ENCODE measurements around the gene KCTD19.
A peak's percentile ranks its signal among the peaks of the same experiment; 100 is the strongest.

KCTD19 gene

GRCh38 chr16:67283039-67283825 is 43.3 kb downstream of the KCTD19 start:
- DNase-seq (ENCODE audit: low spot score): no peak

DNA sequence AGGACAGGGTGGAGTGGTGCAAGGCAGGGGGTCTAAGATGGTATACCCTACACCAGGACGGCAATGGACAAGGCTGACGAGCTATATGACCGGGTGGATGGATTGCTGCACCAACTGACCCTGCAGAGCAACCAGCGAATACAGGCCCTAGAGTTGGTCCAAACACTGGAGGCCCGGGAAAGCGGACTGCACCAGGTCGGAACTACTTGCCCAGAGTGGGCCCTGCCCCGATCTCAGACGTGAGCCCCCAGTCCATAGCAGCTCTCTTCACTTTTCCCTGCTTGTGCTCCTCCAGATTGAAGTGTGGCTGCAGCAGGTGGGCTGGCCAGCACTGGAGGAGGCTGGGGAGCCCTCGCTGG is 44.1 kb downstream of the KCTD19 start:
- no peak for DNase-seq (ENCODE audit: low spot score)

DNA sequence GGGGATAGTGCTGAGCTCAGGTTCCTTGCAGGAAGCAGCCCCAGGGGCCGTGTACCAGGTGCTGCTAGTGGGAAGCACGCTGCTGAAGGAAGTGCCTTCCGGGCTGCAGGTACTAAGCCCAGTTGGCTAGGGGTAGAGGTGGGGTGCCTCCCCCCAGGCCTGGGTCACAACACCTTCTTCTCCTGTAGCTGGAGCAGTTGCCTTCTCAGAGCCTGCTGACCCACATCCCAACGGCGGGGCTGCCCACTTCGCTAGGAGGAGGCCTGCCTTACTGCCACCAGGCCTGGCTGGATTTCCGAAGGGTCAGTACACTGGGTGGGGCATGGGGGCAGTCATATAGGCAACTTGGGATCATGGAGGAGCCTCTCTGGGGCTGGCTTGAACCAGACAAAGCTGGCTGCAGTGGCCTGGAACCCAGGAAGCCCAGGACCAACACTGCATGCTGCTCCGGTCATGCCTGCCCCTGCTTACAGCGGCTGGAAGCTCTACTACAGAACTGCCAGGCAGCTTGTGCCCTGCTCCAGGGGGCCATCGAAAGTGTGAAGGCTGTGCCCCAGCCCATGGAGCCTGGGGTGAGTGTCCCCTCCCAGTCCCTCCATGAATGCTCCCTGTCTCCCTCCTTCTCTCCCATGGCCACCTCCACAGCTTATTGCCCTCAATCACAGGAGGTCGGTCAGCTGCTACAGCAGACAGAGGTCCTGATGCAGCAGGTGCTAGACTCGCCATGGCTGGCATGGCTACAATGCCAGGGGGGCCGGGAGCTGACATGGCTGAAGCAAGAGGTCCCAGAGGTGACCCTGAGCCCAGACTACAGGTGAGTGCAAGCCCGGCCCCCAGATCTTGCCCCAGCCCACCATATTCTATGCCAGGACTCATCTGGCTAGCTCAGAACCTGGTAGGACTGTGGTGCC is 44.8 kb downstream of the KCTD19 start:
- DNase-seq (ENCODE audit: low spot score): no peak

DNA sequence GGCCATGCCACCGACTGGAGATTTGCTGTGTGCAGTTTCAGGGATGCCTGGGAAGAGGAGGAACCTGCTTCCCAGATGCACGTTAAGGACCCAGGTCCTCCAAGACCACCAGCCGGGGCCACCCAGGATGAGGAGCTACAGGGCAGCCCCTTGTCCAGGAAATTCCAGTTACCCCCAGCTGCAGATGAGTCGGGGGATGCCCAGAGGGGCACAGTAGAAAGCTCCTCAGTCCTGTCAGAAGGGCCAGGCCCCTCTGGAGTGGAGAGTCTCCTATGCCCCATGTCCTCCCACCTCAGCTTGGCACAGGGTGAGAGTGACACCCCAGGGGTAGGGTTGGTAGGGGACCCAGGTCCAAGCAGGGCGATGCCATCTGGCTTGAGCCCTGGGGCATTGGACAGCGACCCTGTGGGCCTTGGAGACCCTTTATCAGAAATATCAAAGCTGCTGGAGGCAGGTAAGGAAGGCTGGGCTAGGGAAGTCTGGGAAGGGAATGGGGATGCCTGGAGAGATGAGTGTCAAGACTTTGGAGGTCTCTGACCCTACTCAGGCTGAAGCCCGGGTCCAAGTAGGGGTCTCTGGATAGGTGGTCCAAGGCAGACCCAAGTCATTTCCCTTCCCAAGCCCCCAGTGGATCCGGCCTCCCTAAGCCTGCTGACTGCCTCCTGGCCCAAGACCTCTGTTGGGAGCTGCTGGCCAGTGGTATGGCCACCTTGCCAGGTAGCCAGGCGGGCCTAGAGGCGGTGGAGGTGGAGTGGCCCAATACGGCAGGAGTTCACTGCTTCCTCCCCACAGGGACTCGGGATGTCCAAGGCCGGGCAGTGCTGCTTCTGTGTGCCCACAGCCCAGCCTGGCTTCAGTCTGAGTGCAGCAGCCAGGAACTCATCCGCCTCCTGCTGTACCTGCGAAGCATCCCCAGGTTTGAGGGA is 46.2 kb downstream of the KCTD19 start:
- DNase-seq (ENCODE audit: low spot score): no peak

DNA sequence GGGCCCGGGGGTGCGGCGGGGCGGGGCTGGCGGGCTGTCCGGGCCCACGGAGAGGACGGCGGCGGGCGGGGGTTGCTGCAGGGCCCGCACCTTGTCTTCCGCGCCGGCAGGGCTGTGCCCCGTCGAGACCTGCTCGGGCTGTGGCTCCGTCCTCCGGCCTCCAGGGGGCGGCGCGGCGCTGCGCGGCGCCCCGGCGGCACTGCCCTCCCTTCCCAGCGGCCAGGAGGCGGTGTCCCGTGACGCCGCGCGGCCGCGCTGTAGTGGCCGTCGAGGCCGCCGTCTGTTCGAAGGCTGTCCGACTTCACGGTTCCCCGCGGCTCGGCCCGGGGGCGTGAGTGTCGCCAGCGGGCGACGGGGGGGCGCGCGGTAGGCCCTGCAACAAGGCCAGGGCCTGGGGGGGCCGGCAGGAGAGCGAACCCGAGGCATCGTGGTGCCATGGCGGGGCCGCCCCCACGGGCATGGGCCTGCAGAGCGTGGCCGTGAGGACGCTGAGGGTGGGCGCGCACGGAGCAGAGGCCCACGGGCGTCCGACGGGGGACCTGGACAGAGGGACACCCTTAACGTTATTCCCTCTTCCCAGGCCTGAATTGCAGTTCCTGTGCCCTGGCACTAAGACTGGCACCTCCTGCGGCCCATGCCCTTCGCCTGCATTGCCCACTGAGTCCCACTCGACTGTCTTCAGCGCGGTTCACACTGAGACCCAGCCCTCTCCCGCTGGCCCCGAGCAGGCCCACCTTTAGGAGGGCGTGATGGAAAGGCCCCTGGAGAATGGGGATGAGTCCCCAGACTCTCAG is 47.0 kb downstream of the KCTD19 start, which contains the start of gene PLEKHG4:
Gene PLEKHG4 (plus strand): TSS at position 237 of the 794 bp plus-strand sequence. CDS start 513 bp downstream, at position 750.
- peak; percentile 94 for DNase-seq (ENCODE audit: low spot score)

- peak; percentile 48 for DNase-seq (ENCODE audit: low spot score)
Observed at GRCh38 chr16:67278773-67279295, 47.7 kb downstream of the KCTD19 start.

DNA sequence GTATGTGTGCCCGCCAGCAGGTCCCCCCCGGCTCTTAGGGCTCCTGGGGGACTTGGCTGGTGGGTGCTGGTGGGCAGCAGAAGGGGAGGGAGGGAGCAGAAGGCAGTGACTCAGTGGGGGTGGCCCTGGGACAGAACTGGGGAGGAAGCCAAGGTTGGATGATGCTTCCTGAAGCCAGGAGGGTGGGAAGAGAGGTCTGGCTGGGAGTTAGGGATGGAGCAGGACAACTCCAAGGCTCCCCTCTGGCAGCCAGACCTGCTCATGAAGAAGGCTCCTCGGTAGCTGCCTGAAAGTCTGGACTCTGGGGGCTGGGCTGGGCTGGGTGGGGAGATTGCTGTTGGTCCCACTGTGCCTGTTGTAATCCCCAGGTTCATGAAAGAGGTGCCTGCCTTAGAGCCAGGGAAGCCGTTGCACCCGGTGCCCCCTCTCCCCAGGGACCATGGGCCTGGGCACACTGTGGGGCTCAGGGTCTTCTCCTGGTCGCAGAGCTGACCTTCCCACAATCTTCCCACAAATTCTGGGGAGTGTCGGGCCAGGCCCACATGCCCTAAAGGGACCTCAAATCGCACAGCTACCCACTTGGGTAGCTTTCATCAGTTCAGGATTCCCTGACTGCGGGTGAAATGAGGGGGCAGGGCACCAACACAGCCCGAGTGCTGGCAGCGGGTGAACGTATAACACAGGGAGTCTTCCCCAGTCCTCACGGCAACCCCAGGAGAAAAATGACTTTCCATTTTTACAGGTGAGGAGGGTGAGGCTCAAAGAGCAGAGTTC is 48.4 kb downstream of the KCTD19 start:
- DNase-seq (ENCODE audit: low spot score): peak; percentile 86

DNA sequence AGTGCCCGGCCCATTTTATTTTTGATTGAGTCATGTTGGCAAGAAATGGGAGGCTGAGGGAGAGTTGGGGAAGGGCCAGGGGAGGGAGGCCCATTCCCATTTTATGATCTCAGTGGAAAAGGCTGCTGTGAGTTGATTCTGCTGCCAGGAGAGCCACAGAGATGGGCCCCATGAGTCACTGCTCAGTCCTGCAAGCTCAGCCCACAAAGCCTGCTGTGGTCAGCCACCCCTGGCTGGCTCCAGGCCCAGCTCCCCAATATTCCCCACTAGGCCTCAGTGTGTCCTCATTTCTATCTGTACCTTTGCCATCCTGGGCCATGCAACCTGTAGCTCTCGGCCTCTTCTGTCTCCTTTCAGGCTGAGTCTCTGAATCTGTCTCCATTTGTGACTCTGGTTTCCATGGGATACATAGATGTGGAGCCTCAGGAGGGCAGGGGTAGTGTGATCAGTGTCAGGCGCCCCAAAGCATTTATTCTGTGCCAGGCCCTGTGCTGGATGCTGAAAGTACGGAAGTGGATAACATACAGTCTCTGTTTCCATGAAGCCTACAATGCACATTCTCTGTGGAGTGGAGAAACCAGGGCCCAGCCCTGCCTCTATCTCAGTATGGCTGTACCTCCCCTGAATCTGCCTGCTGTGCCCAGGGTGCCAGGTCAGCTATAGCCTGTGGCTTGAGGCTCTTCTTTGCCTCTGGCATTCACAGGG is 49.1 kb downstream of the KCTD19 start:
- DNase-seq (ENCODE audit: low spot score): peak; percentile 98

DNA sequence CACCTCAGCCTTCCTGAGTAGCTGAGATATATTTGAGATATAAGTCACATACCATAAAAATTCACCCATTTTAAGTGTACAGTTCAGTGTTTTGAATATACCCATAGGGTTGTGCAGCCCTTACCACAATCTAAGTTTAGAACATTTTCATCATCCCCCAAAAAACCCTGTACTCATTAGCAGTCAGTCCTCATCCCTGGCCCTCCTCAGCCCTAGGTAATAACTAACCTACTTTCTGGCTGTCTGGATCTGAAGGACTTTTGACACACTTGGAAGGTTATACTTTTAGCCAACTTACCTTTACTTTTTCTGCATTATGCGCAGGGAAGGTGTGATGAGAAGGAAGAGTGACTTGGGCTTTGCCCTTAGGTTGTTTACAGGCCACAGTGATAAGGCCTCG is 51.2 kb downstream of the KCTD19 start:
- DNase-seq (ENCODE audit: low spot score): no peak

- no peak for DNase-seq (ENCODE audit: low spot score)
Observed at GRCh38 chr16:67271446-67271845, 55.1 kb downstream of the KCTD19 start.

DNA sequence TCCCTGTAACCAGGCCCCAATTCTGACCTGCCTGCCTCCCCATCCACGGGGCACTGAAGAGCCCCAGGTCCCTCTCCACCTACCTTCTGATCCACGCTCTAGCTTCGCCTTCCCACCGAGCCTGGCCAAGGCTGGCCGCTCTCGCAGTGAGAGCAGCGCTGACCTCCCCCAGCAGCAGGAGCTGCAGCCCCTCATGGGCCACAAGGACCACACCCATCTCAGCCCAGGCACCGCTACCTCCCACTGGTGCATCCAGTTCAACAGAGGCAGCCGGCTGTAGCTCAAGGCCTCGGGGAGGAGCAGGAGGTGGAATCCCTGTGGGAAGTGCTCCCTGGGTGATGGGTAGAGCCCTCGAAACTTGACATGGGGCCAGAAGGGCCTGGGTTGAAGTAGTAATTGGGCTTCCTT is 55.6 kb downstream of the KCTD19 start:
- DNase-seq (ENCODE audit: low spot score): no peak

GRCh38 chr16:67269766-67270165 is 56.8 kb downstream of the KCTD19 start:
- DNase-seq (ENCODE audit: low spot score): peak; percentile 62

DNA sequence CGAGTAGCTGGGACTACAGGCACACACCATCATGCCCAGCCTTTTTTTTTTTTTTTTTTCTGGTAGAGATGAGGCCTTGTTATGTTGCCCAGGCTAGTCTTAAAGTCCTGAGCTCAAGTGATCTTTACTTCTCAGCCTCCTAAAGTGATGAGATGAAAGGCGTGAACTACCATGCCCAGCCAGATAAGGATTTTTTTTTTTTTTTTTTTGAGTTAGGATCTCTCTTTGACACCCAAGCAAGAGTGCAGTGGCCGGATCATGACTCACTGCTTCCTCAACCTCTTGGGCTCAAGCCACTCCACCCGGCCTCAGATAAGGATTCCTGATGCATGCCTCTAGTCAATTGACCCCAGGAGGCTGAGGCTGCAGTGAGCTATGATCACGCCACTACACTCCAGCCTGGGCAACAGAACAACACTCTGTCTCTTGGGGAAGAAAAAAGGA is 58.4 kb downstream of the KCTD19 start:
- peak; percentile 83 for DNase-seq (ENCODE audit: low spot score)

- no peak for DNase-seq (ENCODE audit: low spot score)
Observed at GRCh38 chr16:67265834-67266233, 60.7 kb downstream of the KCTD19 start.

DNA sequence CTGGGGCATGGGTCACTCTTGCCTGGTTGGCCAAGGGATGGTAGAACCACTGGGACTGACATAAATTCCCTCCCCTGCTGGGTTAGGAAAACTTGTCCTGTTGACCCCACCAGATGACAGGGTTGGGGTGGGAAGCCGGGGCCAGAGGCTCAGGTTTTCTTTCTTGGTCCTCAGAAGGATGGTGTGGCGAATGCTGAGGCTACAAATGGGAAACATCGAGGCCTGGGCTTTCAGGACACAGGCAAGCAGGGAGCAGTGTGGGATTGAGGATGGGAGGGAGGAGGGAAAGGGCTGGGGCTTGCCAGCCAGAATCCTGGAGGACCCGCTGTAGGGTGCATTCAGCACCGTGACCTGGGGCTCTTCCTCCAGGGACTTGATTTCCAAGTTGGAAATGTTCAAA is 61.7 kb downstream of the KCTD19 start:
- no peak for DNase-seq (ENCODE audit: low spot score)

DNA sequence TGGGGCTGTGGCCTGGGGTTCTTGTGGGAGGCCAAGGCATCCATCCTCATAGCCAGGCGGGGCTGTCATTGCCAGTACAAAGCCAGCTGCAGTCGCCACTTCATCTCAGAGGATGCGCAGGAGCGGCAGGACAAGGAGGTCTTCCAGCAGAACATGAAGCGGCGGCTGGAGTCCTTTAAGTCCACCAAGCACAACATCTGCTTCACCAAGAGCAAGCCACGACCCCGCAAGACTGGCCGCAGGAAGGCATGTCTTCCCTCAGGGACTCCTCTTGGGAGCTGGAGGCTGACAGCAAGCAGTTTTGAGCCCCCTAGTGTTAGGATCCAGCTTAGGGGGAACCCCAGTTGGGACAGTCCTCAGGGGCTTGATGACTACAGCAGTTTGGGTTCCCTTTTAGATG is 62.3 kb downstream of the KCTD19 start:
- DNase-seq (ENCODE audit: low spot score): no peak

GRCh38 chr16:67263201-67263600 is 63.3 kb downstream of the KCTD19 start:
- no peak for DNase-seq (ENCODE audit: low spot score)

- DNase-seq (ENCODE audit: low spot score): peak; percentile 61
Observed at GRCh38 chr16:67260426-67261063, 66.0 kb downstream of the KCTD19 start.

DNA sequence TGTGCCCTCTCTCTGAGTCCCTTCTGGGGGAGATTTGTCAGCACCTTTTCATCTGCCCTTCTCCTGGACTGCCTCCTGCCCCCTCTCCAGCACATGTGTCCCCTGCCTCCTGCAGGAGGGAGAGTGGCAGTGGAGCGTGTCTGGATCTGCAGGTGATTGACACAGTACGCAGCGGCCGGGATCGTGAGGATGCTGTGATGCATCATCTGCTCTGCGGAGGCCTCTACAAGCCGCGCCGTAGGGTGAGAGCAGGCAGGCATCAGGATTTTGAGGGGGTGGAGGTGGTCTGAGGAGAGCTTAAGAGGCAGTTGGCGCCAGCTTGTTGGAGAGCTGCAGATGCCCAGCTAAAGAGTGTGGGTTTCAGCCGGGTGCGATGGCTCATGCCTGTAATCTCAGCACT is 66.8 kb downstream of the KCTD19 start:
- DNase-seq (ENCODE audit: low spot score): no peak

Measured in AG20443 (cell line).